Stomach (tissue), 9 donors: ENCODE measurements around the gene LRRC37A3. TPM values are rescaled to one million over a fixed set of nuclear protein-coding genes. Genes with fewer than 3 reads are reported as not detected.
"Not testable (repeated sequence)": the region's sequence is repeated elsewhere in the genome, so short reads cannot be mapped to it uniquely, and the experiment has no call there.

Source experiments
- DNase-seq, 2 donors: peaks; one replicate each; pipeline versions ENCODE4 v3.0.0 to v3.0.0-alpha.2; 2013 to 2019
- H3K27ac ChIP-seq, 5 donors: fragments of 200-600 bp in 4 of 5; sonication (generic) in 4 of 5; one replicate each; pipeline ENCODE4 v1.5.1; 2013 to 2019; ENCODE audit warnings: mild to moderate bottlenecking in 1 of 5, moderate library complexity in 1 of 5
- H3K27me3 ChIP-seq, 3 donors: fragments of 200-600 bp; sonication (generic); one replicate each; pipeline ENCODE4 v1.5.1; 2017 to 2019; ENCODE audit warnings: mixed run types in 1 of 3
- H3K36me3 ChIP-seq, 4 donors: fragments of 200-600 bp; sonication (generic); 1 replicate in 3 of 4; 2 replicates in 1 of 4; pipeline ENCODE4 v1.5.1; 2016 to 2019
- H3K4me1 ChIP-seq, 4 donors: fragments of 200-600 bp; sonication (generic); one replicate each; pipeline ENCODE4 v1.5.1; 2016 to 2019
- H3K4me3 ChIP-seq, 4 donors: fragments of 200-600 bp; sonication (generic) in 3 of 4; one replicate each; pipeline ENCODE4 v1.5.1; 2016 to 2019; ENCODE audit warnings: mild to moderate bottlenecking in 1 of 4
- H3K9me3 ChIP-seq, 4 donors: fragments of 200-600 bp; sonication (generic); one replicate each; pipeline ENCODE4 v1.5.1; 2016 to 2019
- CTCF ChIP-seq, 7 experiments: fragments of 450-650 bp in 4 of 7; fragments of 200-600 bp in 3 of 7; sonication (generic) in 3 of 7; IDR thresholded peaks; one replicate each; pipeline ENCODE4 v1.5.1; 2016 to 2019; ENCODE audit warnings: antibody characterized with exemption in 7 of 7, control low read depth in 2 of 7, mild to moderate bottlenecking in 1 of 7
- WGBS, 5 donors: extraction: QIAGEN DNeasy Blood & Tissue Kit in 3 of 5; methylation state at CpG; one replicate each; pipeline versions ENCODE4 v1.1.5 to v1.1.7; 2013 to 2018; 5-methylcytosine and 5-hydroxymethylcytosine counted together
- intact Hi-C: fragments of 100-400 bp; cut with DNase I; formaldehyde crosslinking; loops from one replicate; pipeline ENCODE4 v1.15.1; 2023; ENCODE audit warnings: low total_unique reads
- polyA plus RNA-seq, 3 donors: library from polyadenylated mRNA; stranded (reverse); fragments of 200-250 nt; gene quantifications; one replicate each; pipeline ENCODE4 v1.2.3, GENCODE V29; 2013
- total RNA-seq, 5 donors: library from RNA; depleted of rRNA; stranded (reverse); fragments of >200 nt; gene quantifications; one replicate each; pipeline versions ENCODE4 v1.1.0 to v1.2.3, GENCODE V29; 2014 to 2016
- donor health status: healthy with polysubstance abuse.
- donor health status: Bipolar disorder and iron deficiency.
- donor health status: healthy.

Gene LRRC37A3
- total and polyA plus RNA-seq, 8 donors: 1.6 to 19.6 (median 3.9) TPM

- H3K27ac ChIP-seq, DNase-seq, H3K27me3 ChIP-seq, intact Hi-C loops, H3K4me1 ChIP-seq, H3K36me3 ChIP-seq, H3K4me3 ChIP-seq, H3K9me3 ChIP-seq: not testable (repeated sequence)
- 83 to 96% (median 94%) methylated on average over 13 to 15 of the region's 15 CpGs for WGBS, 5 donors
Observed at GRCh38 chr17:64897136-64897535, 22.1 kb downstream of the LRRC37A3 start.

GRCh38 chr17:64874210-64874609, 45.1 kb downstream of the LRRC37A3 start:
- H3K27me3 ChIP-seq, H3K4me3 ChIP-seq, intact Hi-C loops, H3K9me3 ChIP-seq, H3K27ac ChIP-seq, H3K4me1 ChIP-seq, DNase-seq, H3K36me3 ChIP-seq: not testable (repeated sequence)
- WGBS, 5 donors: 94 to 99% (median 97%) methylated on average over 9 to 29 of the region's 29 CpGs

- TF ChIP-seq CTCF (IDR thresholded peaks at IDR 0.05): peak in 4 of 7 experiments; percentile 36 to 75 (median 64)
- 46 to 68% (median 56%) methylated on average over 25 to 48 of the region's 49 CpGs for WGBS, 5 donors
- H3K27me3 ChIP-seq, H3K4me3 ChIP-seq, H3K27ac ChIP-seq, H3K9me3 ChIP-seq, H3K36me3 ChIP-seq, H3K4me1 ChIP-seq, intact Hi-C loops: not testable (repeated sequence)
- peak; percentile 79 to 84 for DNase-seq
Observed at GRCh38 chr17:64847504-64848466, 71.5 kb downstream of the LRRC37A3 start.

GRCh38 chr17:64846892-64847291, 72.4 kb downstream of the LRRC37A3 start:
- 61 to 92% (median 70%) methylated on average over 3 of the region's 4 CpGs for WGBS, 5 donors
- not testable (repeated sequence) for DNase-seq, H3K4me3 ChIP-seq

GRCh38 chr17:64843918-64844317, 75.4 kb downstream of the LRRC37A3 start:
- intact Hi-C loops, DNase-seq, H3K27me3 ChIP-seq, H3K4me1 ChIP-seq, H3K9me3 ChIP-seq, H3K36me3 ChIP-seq, H3K4me3 ChIP-seq, H3K27ac ChIP-seq: not testable (repeated sequence)
- 76 to 88% (median 85%) methylated on average over 8 of the region's 8 CpGs for WGBS, 5 donors

More at GRCh38 chr17:64846892-64847291, 72.4 kb downstream of the LRRC37A3 start:
- H3K4me1 ChIP-seq, H3K9me3 ChIP-seq, intact Hi-C loops, H3K27ac ChIP-seq, H3K36me3 ChIP-seq, H3K27me3 ChIP-seq: not testable (repeated sequence)

GRCh38 chr17:64842900-64843299, 76.4 kb downstream of the LRRC37A3 start:
- H3K27me3 ChIP-seq, intact Hi-C loops, DNase-seq, H3K36me3 ChIP-seq, H3K4me3 ChIP-seq, H3K9me3 ChIP-seq, H3K27ac ChIP-seq, H3K4me1 ChIP-seq: not testable (repeated sequence)
- WGBS, 5 donors: 89 to 100% (median 95%) methylated on average over 3 of the region's 3 CpGs

- intact Hi-C loops, H3K9me3 ChIP-seq, H3K27ac ChIP-seq, H3K4me1 ChIP-seq, H3K4me3 ChIP-seq, DNase-seq, H3K27me3 ChIP-seq, H3K36me3 ChIP-seq: not testable (repeated sequence)
- 60 to 66% (median 64%) methylated on average over 2 of the region's 2 CpGs for WGBS, 5 donors
Observed at GRCh38 chr17:64840960-64841359, 78.3 kb downstream of the LRRC37A3 start.

- H3K36me3 ChIP-seq, H3K27me3 ChIP-seq, H3K27ac ChIP-seq, intact Hi-C loops, DNase-seq, H3K4me3 ChIP-seq, H3K9me3 ChIP-seq: not testable (repeated sequence)
- 77 to 96% (median 89%) methylated on average over 4 to 5 of the region's 5 CpGs for WGBS, 5 donors
- H3K4me1 ChIP-seq: peaks cover 0 to 30% (median 5%) of the 10 kb centered on the region in 4 donors
Observed at GRCh38 chr17:64838513-64838912, 80.8 kb downstream of the LRRC37A3 start.
